Measurements from ENCODE around the gene SLC12A8.

- TF ChIP-seq, protein P1, sequence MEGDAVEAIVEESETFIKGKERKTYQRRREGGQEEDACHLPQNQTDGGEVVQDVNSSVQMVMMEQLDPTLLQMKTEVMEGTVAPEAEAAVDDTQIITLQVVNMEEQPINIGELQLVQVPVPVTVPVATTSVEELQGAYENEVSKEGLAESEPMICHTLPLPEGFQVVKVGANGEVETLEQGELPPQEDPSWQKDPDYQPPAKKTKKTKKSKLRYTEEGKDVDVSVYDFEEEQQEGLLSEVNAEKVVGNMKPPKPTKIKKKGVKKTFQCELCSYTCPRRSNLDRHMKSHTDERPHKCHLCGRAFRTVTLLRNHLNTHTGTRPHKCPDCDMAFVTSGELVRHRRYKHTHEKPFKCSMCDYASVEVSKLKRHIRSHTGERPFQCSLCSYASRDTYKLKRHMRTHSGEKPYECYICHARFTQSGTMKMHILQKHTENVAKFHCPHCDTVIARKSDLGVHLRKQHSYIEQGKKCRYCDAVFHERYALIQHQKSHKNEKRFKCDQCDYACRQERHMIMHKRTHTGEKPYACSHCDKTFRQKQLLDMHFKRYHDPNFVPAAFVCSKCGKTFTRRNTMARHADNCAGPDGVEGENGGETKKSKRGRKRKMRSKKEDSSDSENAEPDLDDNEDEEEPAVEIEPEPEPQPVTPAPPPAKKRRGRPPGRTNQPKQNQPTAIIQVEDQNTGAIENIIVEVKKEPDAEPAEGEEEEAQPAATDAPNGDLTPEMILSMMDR (IDR thresholded peaks at IDR 0.05), result no peak
- TF ChIP-seq POLR2A (IDR thresholded peaks at IDR 0.05) (no peak), POLR2AphosphoS5 (IDR thresholded peaks at IDR 0.05) (no peak)
Measured at GRCh38 chr3:125245521-125245920, 33.0 kb upstream of the SLC12A8 start.

Data from stomach (tissue), 4 donors.